ENCODE data around the gene SNRNP35.
"Not testable (repeated sequence)": the region's sequence is repeated elsewhere in the genome, so short reads cannot be mapped to it uniquely, and the experiment has no call there.

The SNRNP35 gene

GRCh38 chr12:123457980-123458779 lies at the start of gene SNRNP35:
SNRNP35 (plus strand) TSS chr12:123458139; CDS start chr12:123465541, 7,402 bp downstream.
- no peak for TF ChIP-seq CTCF (conservative IDR thresholded peaks at IDR 0.05)
- peak within 1 kb of the TSS; percentile 100 for H3K27ac ChIP-seq

GRCh38 chr12:123408619-123409018 lies 49.3 kb upstream of the SNRNP35 start:
- not testable (repeated sequence) for H3K27ac ChIP-seq

GRCh38 chr12:123409284-123410040 lies 48.5 kb upstream of the SNRNP35 start:
- not testable (repeated sequence) for H3K27ac ChIP-seq

- no peak for TF ChIP-seq CTCF (conservative IDR thresholded peaks at IDR 0.05)
These were observed 47.9 kb upstream of the SNRNP35 start for GRCh38 chr12:123410041-123410412.

GRCh38 chr12:123421314-123421713 lies 36.6 kb upstream of the SNRNP35 start:
- H3K27ac ChIP-seq, result no peak overlapping the region
- TF ChIP-seq CTCF (conservative IDR thresholded peaks at IDR 0.05), result no peak

More at GRCh38 chr12:123410041-123410412, 47.9 kb upstream of the SNRNP35 start:
- no peak overlapping the region for H3K27ac ChIP-seq

GRCh38 chr12:123427036-123427769 lies 30.7 kb upstream of the SNRNP35 start:
- no peak overlapping the region for H3K27ac ChIP-seq

GRCh38 chr12:123428591-123428990 lies 29.3 kb upstream of the SNRNP35 start:
- H3K27ac ChIP-seq, result no peak overlapping the region
- no peak for TF ChIP-seq CTCF (conservative IDR thresholded peaks at IDR 0.05)

More at GRCh38 chr12:123427036-123427769, 30.7 kb upstream of the SNRNP35 start:
- TF ChIP-seq CTCF (conservative IDR thresholded peaks at IDR 0.05), result no peak

GRCh38 chr12:123429101-123429500 lies 28.8 kb upstream of the SNRNP35 start:
- not testable (repeated sequence) for H3K27ac ChIP-seq

- H3K27ac ChIP-seq, result not testable (repeated sequence)
These were observed 25.8 kb upstream of the SNRNP35 start for GRCh38 chr12:123431951-123432817.
